ENCODE data around the gene RPL18. TPM values are rescaled to one million over a fixed set of nuclear protein-coding genes. Genes with fewer than 3 reads are reported as not detected.
A peak's percentile ranks its signal among the peaks of the same experiment; 100 is the strongest.

Gene RPL18
- total and polyA plus RNA-seq, 9 of the 15 experiments (the other 6 are each of a cell fraction or from before 2014, with no cell fraction given): 312 to 2,635 (median 1,653) TPM

- TF ChIP-seq L3MBTL2 (IDR thresholded peaks at IDR 0.05) (no peak), POLR2H (tag; IDR thresholded peaks at IDR 0.05; ENCODE audit: low read depth) (no peak), HNRNPLL (IDR thresholded peaks at IDR 0.05; ENCODE audit: low read depth, low read length, poor library complexity, severe bottlenecking) (no peak), NFXL1 (CRISPR knock-in tag; IDR thresholded peaks at IDR 0.05) (no peak), HMGXB4 (CRISPR knock-in tag; IDR thresholded peaks at IDR 0.05) (0 out of 2 replicates have a peak, but pooled peaks have one; percentile 7), CAMTA2 (CRISPR knock-in tag; conservative IDR thresholded peaks at IDR 0.05) (0 out of 2 replicates have a peak, but pooled peaks have one; percentile 65), RREB1 (CRISPR knock-in tag; IDR thresholded peaks at IDR 0.05) (no peak), CBFB (CRISPR knock-in tag; IDR thresholded peaks at IDR 0.05) (0 out of 2 replicates have a peak, but pooled peaks have one; percentile 38), ZSCAN32 (CRISPR knock-in tag; IDR thresholded peaks at IDR 0.05) (no peak), HLTF (IDR thresholded peaks at IDR 0.05) (no peak), NR2C2 (CRISPR knock-in tag; IDR thresholded peaks at IDR 0.05) (no peak), NR2C2 (tag; IDR thresholded peaks at IDR 0.05) (no peak), ZNF431 (CRISPR knock-in tag; IDR thresholded peaks at IDR 0.05) (0 out of 2 replicates have a peak, but pooled peaks have one; percentile 45), ZNF282 (CRISPR knock-in tag; IDR thresholded peaks at IDR 0.05) (no peak), CBX3 (IDR thresholded peaks at IDR 0.05; ENCODE audit: borderline replicate concordance in 1 of 2, low read length in 2 of 2) (no peak)
- TF ChIP-seq, protein P1, sequence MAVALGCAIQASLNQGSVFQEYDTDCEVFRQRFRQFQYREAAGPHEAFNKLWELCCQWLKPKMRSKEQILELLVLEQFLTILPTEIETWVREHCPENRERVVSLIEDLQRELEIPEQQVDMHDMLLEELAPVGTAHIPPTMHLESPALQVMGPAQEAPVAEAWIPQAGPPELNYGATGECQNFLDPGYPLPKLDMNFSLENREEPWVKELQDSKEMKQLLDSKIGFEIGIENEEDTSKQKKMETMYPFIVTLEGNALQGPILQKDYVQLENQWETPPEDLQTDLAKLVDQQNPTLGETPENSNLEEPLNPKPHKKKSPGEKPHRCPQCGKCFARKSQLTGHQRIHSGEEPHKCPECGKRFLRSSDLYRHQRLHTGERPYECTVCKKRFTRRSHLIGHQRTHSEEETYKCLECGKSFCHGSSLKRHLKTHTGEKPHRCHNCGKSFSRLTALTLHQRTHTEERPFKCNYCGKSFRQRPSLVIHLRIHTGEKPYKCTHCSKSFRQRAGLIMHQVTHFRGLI (CRISPR knock-in tag; IDR thresholded peaks at IDR 0.05): no peak
These were observed 5.0 kb downstream of the RPL18 start (continued) for GRCh38 chr19:48613852-48614435.

All from K562 (cell line).